Duodenal mucosa (tissue), 2 donors: ENCODE measurements around the gene LRIT2.

Experiments used
- H3K27ac ChIP-seq: one replicate; pipeline ENCODE4 v1.7.0; 2013; ENCODE audit warnings: low read depth, low read length
- H3K27me3 ChIP-seq, 2 donors: one replicate each; pipeline ENCODE4 v1.7.0; 2013; ENCODE audit warnings: low read length in 2 of 2, control low read depth in 1 of 2; ENCODE audit not compliant: insufficient read depth in 2 of 2, control insufficient read depth in 1 of 2
- H3K36me3 ChIP-seq, 2 donors: one replicate each; pipeline ENCODE4 v1.7.0; 2013; ENCODE audit warnings: low read length in 2 of 2, control low read depth in 1 of 2; ENCODE audit not compliant: insufficient read depth in 2 of 2, control insufficient read depth in 1 of 2
- H3K4me1 ChIP-seq, 2 donors: one replicate each; pipeline ENCODE4 v1.7.0; 2013; ENCODE audit warnings: low read length in 2 of 2, control low read depth in 1 of 2; ENCODE audit not compliant: insufficient read depth in 2 of 2, control insufficient read depth in 1 of 2
- H3K4me3 ChIP-seq, 2 donors: one replicate each; pipeline ENCODE4 v1.7.0; 2013; ENCODE audit warnings: low read length in 2 of 2, low read depth in 1 of 2
- H3K9ac ChIP-seq, 2 donors: one replicate each; pipeline ENCODE4 v1.7.0; 2013; ENCODE audit warnings: low read length in 2 of 2, low read depth in 1 of 2
- H3K9me3 ChIP-seq, 2 donors: one replicate each; pipeline ENCODE4 v1.7.0; 2013; ENCODE audit warnings: low read length in 2 of 2, control low read depth in 1 of 2; ENCODE audit not compliant: control insufficient read depth in 1 of 2

The LRIT2 gene

GRCh38 chr10:84208023-84208422 lies 17.3 kb downstream of the LRIT2 start:
- H3K36me3 ChIP-seq: no peaks in the 10 kb centered on the region
- no peaks in the 10 kb centered on the region for H3K9me3 ChIP-seq
- H3K4me3 ChIP-seq: no peak overlapping the region
- no peak overlapping the region for H3K9ac ChIP-seq
- no peaks in the 10 kb centered on the region for H3K4me1 ChIP-seq
- no peaks in the 10 kb centered on the region for H3K27me3 ChIP-seq
- H3K27ac ChIP-seq: no peak overlapping the region

GRCh38 chr10:84205853-84206525 lies 19.4 kb downstream of the LRIT2 start:
- Histone ChIP-seq H3K9me3 (no peaks in the 10 kb centered on the region), H3K4me3 (no peak overlapping the region), H3K9ac (no peak overlapping the region), H3K36me3 (no peaks in the 10 kb centered on the region), H3K27me3 (no peaks in the 10 kb centered on the region), H3K4me1 (peaks cover 5 to 6% of the 10 kb centered on the region in 2 donors), H3K27ac (no peak overlapping the region)

GRCh38 chr10:84205049-84205852 lies 20.1 kb downstream of the LRIT2 start:
- H3K4me1 ChIP-seq: peaks cover 6% of the 10 kb centered on the region in 2 donors
- H3K9ac ChIP-seq: no peak overlapping the region
- no peaks in the 10 kb centered on the region for H3K36me3 ChIP-seq
- no peaks in the 10 kb centered on the region for H3K9me3 ChIP-seq
- H3K4me3 ChIP-seq: no peak overlapping the region
- no peaks in the 10 kb centered on the region for H3K27me3 ChIP-seq
- H3K27ac ChIP-seq: no peak overlapping the region

GRCh38 chr10:84204610-84205009 lies 20.7 kb downstream of the LRIT2 start:
- no peaks in the 10 kb centered on the region for H3K9me3 ChIP-seq
- no peak overlapping the region for H3K4me3 ChIP-seq
- no peak overlapping the region for H3K27ac ChIP-seq
- H3K36me3 ChIP-seq: no peaks in the 10 kb centered on the region
- H3K9ac ChIP-seq: no peak overlapping the region
- no peaks in the 10 kb centered on the region for H3K27me3 ChIP-seq
- H3K4me1 ChIP-seq: peaks cover 6% of the 10 kb centered on the region in 2 donors

- Histone ChIP-seq H3K27me3 (no peaks in the 10 kb centered on the region), H3K4me3 (no peak overlapping the region), H3K27ac (no peak overlapping the region), H3K36me3 (no peaks in the 10 kb centered on the region), H3K9me3 (no peaks in the 10 kb centered on the region), H3K4me1 (peaks cover 6% of the 10 kb centered on the region in 2 donors), H3K9ac (no peak overlapping the region)
Observed at GRCh38 chr10:84204122-84204521, 21.2 kb downstream of the LRIT2 start.

GRCh38 chr10:84202349-84202748 lies 23.0 kb downstream of the LRIT2 start:
- Histone ChIP-seq H3K4me1 (peaks cover 6 to 9% of the 10 kb centered on the region in 2 donors), H3K4me3 (no peak overlapping the region), H3K9me3 (no peaks in the 10 kb centered on the region), H3K27ac (no peak overlapping the region), H3K9ac (no peak overlapping the region), H3K27me3 (peaks cover 0 to 6% of the 10 kb centered on the region in 2 donors), H3K36me3 (no peaks in the 10 kb centered on the region)

- no peak overlapping the region for H3K9ac ChIP-seq
Observed at GRCh38 chr10:84201682-84202081, 23.7 kb downstream of the LRIT2 start.

GRCh38 chr10:84201244-84201606 lies 24.1 kb downstream of the LRIT2 start:
- H3K27ac ChIP-seq: no peak overlapping the region
- no peaks in the 10 kb centered on the region for H3K9me3 ChIP-seq
- no peak overlapping the region for H3K9ac ChIP-seq
- peaks cover 8 to 17% of the 10 kb centered on the region in 2 donors for H3K27me3 ChIP-seq
- H3K4me1 ChIP-seq: peaks cover 6 to 9% of the 10 kb centered on the region in 2 donors
- H3K36me3 ChIP-seq: no peaks in the 10 kb centered on the region
- H3K4me3 ChIP-seq: no peak overlapping the region

More at GRCh38 chr10:84201682-84202081, 23.7 kb downstream of the LRIT2 start:
- Histone ChIP-seq H3K9me3 (no peaks in the 10 kb centered on the region), H3K4me1 (peaks cover 6 to 9% of the 10 kb centered on the region in 2 donors), H3K27ac (no peak overlapping the region), H3K4me3 (no peak overlapping the region), H3K36me3 (no peaks in the 10 kb centered on the region), H3K27me3 (peaks cover 4 to 12% of the 10 kb centered on the region in 2 donors)

GRCh38 chr10:84200537-84201243 lies 24.7 kb downstream of the LRIT2 start:
- Histone ChIP-seq H3K4me1 (peaks cover 6 to 9% of the 10 kb centered on the region in 2 donors), H3K4me3 (no peak overlapping the region), H3K36me3 (no peaks in the 10 kb centered on the region), H3K9ac (no peak overlapping the region), H3K9me3 (no peaks in the 10 kb centered on the region), H3K27me3 (peaks cover 13 to 22% of the 10 kb centered on the region in 2 donors), H3K27ac (no peak overlapping the region)
